WTC11 (cell line): ENCODE data around the gene C15orf61. TPM values are rescaled to one million over a fixed set of nuclear protein-coding genes. Genes with fewer than 3 reads are reported as not detected.

Source experiments
- ATAC-seq: fragments of 200-7000 bp; cut with Tn5 transposase; 2 replicates; pipeline ENCODE4 v1.10.0; 2021; ENCODE audit warnings: mild to moderate bottlenecking, moderate library complexity
- CTCF ChIA-PET: fragments of 300-600 bp; sonication (Branson Sonifier 250); formaldehyde crosslinking; loops from one replicate; lab custom pipeline; 2021; ENCODE audit warnings: antibody characterized with exemption; lab: Charles Lee
- POLR2A ChIA-PET: fragments of 350-600 bp; sonication (Branson Sonifier 250); formaldehyde crosslinking; loops from one replicate; lab custom pipeline; 2021; ENCODE audit warnings: antibody characterized with exemption; lab: Charles Lee
- DNase-seq: peaks from one replicate; pipeline ENCODE4 v3.0.0; 2021; ENCODE audit warnings: low spot score
- H3K27ac Mint-ChIP-seq: 2 replicates; pipeline ENCODE4 v1.8.0; 2021; ENCODE audit warnings: mixed read lengths
- H3K27me3 Mint-ChIP-seq: 2 replicates; pipeline ENCODE4 v1.8.0; 2021; ENCODE audit warnings: low read depth, mild to moderate bottlenecking, moderate library complexity, mixed read lengths
- H3K36me3 Mint-ChIP-seq: 2 replicates; pipeline ENCODE4 v1.8.0; 2021; ENCODE audit warnings: mixed read lengths
- H3K4me1 Mint-ChIP-seq: 2 replicates; pipeline ENCODE4 v1.8.0; 2022; ENCODE audit warnings: mixed read lengths
- H3K4me3 Mint-ChIP-seq: 2 replicates; pipeline ENCODE4 v1.8.0; 2021; ENCODE audit warnings: mild to moderate bottlenecking, moderate library complexity, mixed read lengths
- H3K9me3 Mint-ChIP-seq: 2 replicates; pipeline ENCODE4 v1.8.0; 2021; ENCODE audit warnings: mixed read lengths
- ATF6 ChIP-seq: sonication (generic); formaldehyde crosslinking; IDR thresholded peaks from 2 replicates; pipeline ENCODE4 v1.8.1; 2023; ENCODE audit warnings: mild to moderate bottlenecking, missing genetic modification reagents
- CREB1 ChIP-seq: sonication (generic); formaldehyde crosslinking; IDR thresholded peaks from 2 replicates; pipeline ENCODE4 v1.8.0; 2023; ENCODE audit warnings: mild to moderate bottlenecking, missing genetic modification reagents
- ESRRA ChIP-seq: sonication (generic); formaldehyde crosslinking; IDR thresholded peaks from 2 replicates; pipeline ENCODE4 v1.8.1; 2022; ENCODE audit warnings: mild to moderate bottlenecking, missing genetic modification reagents, borderline replicate concordance
- FOXJ3 ChIP-seq: sonication (generic); formaldehyde crosslinking; IDR thresholded peaks from 2 replicates; pipeline ENCODE4 v1.9.0; 2021; ENCODE audit warnings: missing genetic modification reagents, mild to moderate bottlenecking, borderline replicate concordance
- GRHL2 ChIP-seq: fragments of 250-450 bp; sonication (Bioruptor Pico); IDR thresholded peaks from 2 replicates; pipeline ENCODE4 v1.8.0; 2022; ENCODE audit warnings: mild to moderate bottlenecking, moderate library complexity; ENCODE audit not compliant: insufficient replicate concordance, severe bottlenecking
- NFATC4 ChIP-seq: fragments of 250-450 bp; sonication (Bioruptor Pico); IDR thresholded peaks from 2 replicates; pipeline ENCODE4 v1.9.0; 2021; ENCODE audit warnings: mild to moderate bottlenecking
- NFYB ChIP-seq: sonication (generic); formaldehyde crosslinking; conservative IDR thresholded peaks from 2 replicates; pipeline ENCODE4 v1.8.0; 2022; ENCODE audit warnings: low read depth, missing genetic modification reagents
- PRDM15 ChIP-seq: sonication (generic); formaldehyde crosslinking; IDR thresholded peaks from 2 replicates; pipeline ENCODE4 v1.8.0; 2022; ENCODE audit warnings: missing genetic modification reagents
- SMAD4 ChIP-seq: sonication (generic); formaldehyde crosslinking; IDR thresholded peaks from 2 replicates; pipeline ENCODE4 v1.8.0; 2022; ENCODE audit warnings: mild to moderate bottlenecking, missing genetic modification reagents
- TCF7 ChIP-seq: sonication (generic); formaldehyde crosslinking; IDR thresholded peaks from 2 replicates; pipeline ENCODE4 v1.8.0; 2022; ENCODE audit warnings: mild to moderate bottlenecking, low read depth, missing genetic modification reagents, moderate library complexity
- USF1 ChIP-seq: sonication (generic); formaldehyde crosslinking; IDR thresholded peaks from 2 replicates; pipeline ENCODE4 v1.8.0; 2022; ENCODE audit warnings: mild to moderate bottlenecking, missing genetic modification reagents
- ZBTB21 ChIP-seq: sonication (generic); formaldehyde crosslinking; IDR thresholded peaks from 2 replicates; pipeline ENCODE4 v1.8.1; 2023; ENCODE audit warnings: mild to moderate bottlenecking, missing genetic modification reagents, borderline replicate concordance
- ZNF138 ChIP-seq: sonication (generic); formaldehyde crosslinking; conservative IDR thresholded peaks from 2 replicates; pipeline ENCODE4 v1.8.1; 2022; ENCODE audit warnings: mild to moderate bottlenecking, moderate library complexity, missing genetic modification reagents
- ZNF416 ChIP-seq: fragments of 250-450 bp; sonication (Bioruptor Pico); IDR thresholded peaks from 2 replicates; pipeline ENCODE4 v1.9.0; 2021; ENCODE audit warnings: mild to moderate bottlenecking, inconsistent platforms
- ZNF423 ChIP-seq: fragments of 250-450 bp; sonication (Bioruptor Pico); IDR thresholded peaks from 2 replicates; pipeline ENCODE4 v2.1.2; 2022; ENCODE audit warnings: mild to moderate bottlenecking, moderate library complexity
- ZNF671 ChIP-seq: fragments of 250-450 bp; sonication (Bioruptor Pico); IDR thresholded peaks from 2 replicates; pipeline ENCODE4 v1.8.0; 2021; ENCODE audit warnings: mild to moderate bottlenecking
- ZSCAN18 ChIP-seq: fragments of 250-450 bp; sonication (Bioruptor Pico); IDR thresholded peaks from 2 replicates; pipeline ENCODE4 v2.1.2; 2022; ENCODE audit warnings: mild to moderate bottlenecking, moderate library complexity
- total RNA-seq: library from RNA; stranded (reverse); gene quantifications from 3 replicates; pipeline ENCODE4 v1.2.3, GENCODE V29; 2021

Gene C15orf61
- total RNA-seq, 1 experiment from 2014 or later, result 3.3 TPM

GRCh38 chr15:67547836-67548235 lies 26.9 kb downstream of the C15orf61 start (continued):
- no peak for TF ChIP-seq ZBTB21 (CRISPR knock-in tag)
- no peak for TF ChIP-seq ZNF671 (CRISPR knock-in tag)
- TF ChIP-seq, all 79 proteins: peak for 0

- Mint-ChIP-seq H3K36me3 (peaks cover 9% of the 10 kb centered on the region; the same call in 1 of the 2 replicates), H3K27ac (peak overlapping the region; percentile 89), H3K4me1 (peaks cover 31% of the 10 kb centered on the region), H3K27me3 (no peaks in the 10 kb centered on the region)
- ATAC-seq (no peak), DNase-seq (no peak)
- CTCF ChIA-PET, result interaction anchor here (0.6 to 1.7 kb wide), 4 partner anchors 24 to 287 kb away, joined by 3 to 5 read pairs (median 4); no protein-coding TSS in a partner anchor
- TF ChIP-seq ZNF416 (CRISPR knock-in tag), result no peak
- no peak for TF ChIP-seq FOXJ3
- no peak for TF ChIP-seq NFYB (CRISPR knock-in tag)
- TF ChIP-seq NFATC4 (CRISPR knock-in tag), result no peak
- TF ChIP-seq ZSCAN18 (CRISPR knock-in tag), result no peak
- no peak for TF ChIP-seq ESRRA
- TF ChIP-seq ATF6, result no peak
- TF ChIP-seq ZBTB21 (CRISPR knock-in tag), result no peak
- no peak for TF ChIP-seq TCF7 (CRISPR knock-in tag)
- TF ChIP-seq, all 79 proteins: peak for 0
- Mint-ChIP-seq H3K4me3 (0 out of 2 replicates have a peak overlapping the region, but pooled peaks have one; percentile 14), H3K9me3 (no peaks in the 10 kb centered on the region)
- POLR2A ChIA-PET, result no interaction called here
Observed at GRCh38 chr15:67548236-67548852, 27.4 kb downstream of the C15orf61 start.

- H3K27me3 Mint-ChIP-seq, result no peaks in the 10 kb centered on the region
- ChIA-PET POLR2A (no interaction called here), CTCF (interaction anchor here (0.6 to 1.7 kb wide), 5 partner anchors 23 to 605 kb away, joined by 3 to 5 read pairs (median 3); no protein-coding TSS in a partner anchor)
- H3K4me3 Mint-ChIP-seq, result peak overlapping the region; percentile 14; the same call in 1 of the 2 replicates
- no peaks in the 10 kb centered on the region for H3K9me3 Mint-ChIP-seq
- DNase-seq, result peak; percentile 75
- H3K27ac Mint-ChIP-seq, result no peak overlapping the region; the same call in 1 of the 2 replicates
- H3K4me1 Mint-ChIP-seq, result peaks cover 26% of the 10 kb centered on the region
- TF ChIP-seq USF1 (CRISPR knock-in tag) (no peak), SMAD4 (CRISPR knock-in tag) (no peak), ATF6 (no peak), GRHL2 (no peak), ZNF138 (CRISPR knock-in tag) (no peak), ZNF423 (CRISPR knock-in tag) (0 out of 2 replicates have a peak, but pooled peaks have one; percentile 30), NFATC4 (CRISPR knock-in tag) (0 out of 2 replicates have a peak, but pooled peaks have one; percentile 28), CREB1 (no peak), PRDM15 (CRISPR knock-in tag) (no peak)
- H3K36me3 Mint-ChIP-seq, result peaks cover 9% of the 10 kb centered on the region; the same call in 1 of the 2 replicates
- peak; percentile 97 for ATAC-seq
Observed at GRCh38 chr15:67548862-67549651, 28.1 kb downstream of the C15orf61 start.
